ENCODE data around the gene LRRC28. TPM values are rescaled to one million over a fixed set of nuclear protein-coding genes. Genes with fewer than 3 reads are reported as not detected.
"Not testable (repeated sequence)": the region's sequence is repeated elsewhere in the genome, so short reads cannot be mapped to it uniquely, and the experiment has no call there.

The LRRC28 gene
- total RNA-seq, 4 donors from 2014 or later, result 29.3 to 39.7 (median 34.8) TPM

DNA sequence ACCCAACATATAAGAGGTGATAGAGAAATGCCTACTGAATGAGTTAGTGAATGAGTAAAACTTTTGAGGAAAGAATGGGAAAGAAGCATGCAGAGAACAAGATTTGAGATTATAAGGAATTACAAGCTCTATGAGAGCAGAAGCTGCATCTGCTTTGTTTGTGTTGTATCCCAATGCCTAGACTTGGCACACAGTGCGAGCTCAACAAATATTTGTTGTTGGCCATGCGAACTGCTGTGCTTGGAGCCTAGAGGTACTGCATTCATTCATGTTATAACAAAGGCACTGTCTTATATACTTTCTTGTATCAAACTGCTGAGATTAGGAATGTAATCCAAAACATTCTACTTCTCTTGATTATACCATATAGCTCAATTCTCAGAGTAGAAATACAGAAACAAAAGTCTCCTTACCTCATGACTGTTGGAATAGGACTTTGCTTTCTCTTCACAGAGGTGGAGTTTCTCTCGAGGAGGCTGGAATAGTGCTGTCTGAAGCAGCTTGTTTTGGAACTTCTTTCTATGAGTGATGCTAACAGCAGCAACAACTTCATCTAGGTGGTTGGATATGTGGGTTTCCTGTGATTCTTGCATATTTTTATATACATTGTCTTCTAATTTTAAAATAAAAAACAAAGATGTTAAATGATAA, 23.0 kb upstream of the LRRC28 start:
- TF ChIP-seq, protein P1, sequence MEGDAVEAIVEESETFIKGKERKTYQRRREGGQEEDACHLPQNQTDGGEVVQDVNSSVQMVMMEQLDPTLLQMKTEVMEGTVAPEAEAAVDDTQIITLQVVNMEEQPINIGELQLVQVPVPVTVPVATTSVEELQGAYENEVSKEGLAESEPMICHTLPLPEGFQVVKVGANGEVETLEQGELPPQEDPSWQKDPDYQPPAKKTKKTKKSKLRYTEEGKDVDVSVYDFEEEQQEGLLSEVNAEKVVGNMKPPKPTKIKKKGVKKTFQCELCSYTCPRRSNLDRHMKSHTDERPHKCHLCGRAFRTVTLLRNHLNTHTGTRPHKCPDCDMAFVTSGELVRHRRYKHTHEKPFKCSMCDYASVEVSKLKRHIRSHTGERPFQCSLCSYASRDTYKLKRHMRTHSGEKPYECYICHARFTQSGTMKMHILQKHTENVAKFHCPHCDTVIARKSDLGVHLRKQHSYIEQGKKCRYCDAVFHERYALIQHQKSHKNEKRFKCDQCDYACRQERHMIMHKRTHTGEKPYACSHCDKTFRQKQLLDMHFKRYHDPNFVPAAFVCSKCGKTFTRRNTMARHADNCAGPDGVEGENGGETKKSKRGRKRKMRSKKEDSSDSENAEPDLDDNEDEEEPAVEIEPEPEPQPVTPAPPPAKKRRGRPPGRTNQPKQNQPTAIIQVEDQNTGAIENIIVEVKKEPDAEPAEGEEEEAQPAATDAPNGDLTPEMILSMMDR (IDR thresholded peaks at IDR 0.05), result no peak
- TF ChIP-seq POLR2A (IDR thresholded peaks at IDR 0.05), result no peak
- intact Hi-C loops (cut with DNase I; ENCODE audit: low total_unique reads), result no loop called here
- 84 to 91% methylated on average over 3 of the region's 3 CpGs for WGBS, 2 donors
- no peak for DNase-seq (ENCODE audit: low spot score in 2 of 2)
- H3K4me3 ChIP-seq (ENCODE audit: low read depth, poor library complexity, severe bottlenecking), result no peak overlapping the region

GRCh38 chr15:99230867-99231266, 20.4 kb upstream of the LRRC28 start:
- no peak for DNase-seq (ENCODE audit: low spot score in 2 of 2)
- WGBS, 2 donors, result 94 to 97% methylated on average over 4 of the region's 4 CpGs
- intact Hi-C loops (cut with DNase I; ENCODE audit: low total_unique reads), result no loop called here
- no peak overlapping the region for H3K4me3 ChIP-seq (ENCODE audit: low read depth, poor library complexity, severe bottlenecking)
- no peak for TF ChIP-seq POLR2A (IDR thresholded peaks at IDR 0.05)
- TF ChIP-seq, protein P1 (IDR thresholded peaks at IDR 0.05), result no peak

- no peak overlapping the region for H3K4me3 ChIP-seq (ENCODE audit: low read depth, poor library complexity, severe bottlenecking)
- WGBS, 2 donors, result 97 to 98% methylated on average over 2 of the region's 2 CpGs
- intact Hi-C loops (cut with DNase I; ENCODE audit: low total_unique reads), result no loop called here
- no peak for TF ChIP-seq POLR2A (IDR thresholded peaks at IDR 0.05)
- TF ChIP-seq, protein P1 (IDR thresholded peaks at IDR 0.05), result no peak
- DNase-seq (ENCODE audit: low spot score in 2 of 2), result no peak
Observed at GRCh38 chr15:99232740-99233139, 18.5 kb upstream of the LRRC28 start.

- H3K4me3 ChIP-seq (ENCODE audit: low read depth, poor library complexity, severe bottlenecking); intact Hi-C loops (cut with DNase I; ENCODE audit: low total_unique reads); DNase-seq (ENCODE audit: low spot score in 2 of 2): not testable (repeated sequence)
- WGBS, 2 donors, result 88 to 98% methylated on average over 6 of the region's 6 CpGs
Observed at GRCh38 chr15:99234160-99234559, 17.1 kb upstream of the LRRC28 start.

- DNase-seq (ENCODE audit: low spot score in 2 of 2), result no peak
- TF ChIP-seq POLR2A (IDR thresholded peaks at IDR 0.05), result no peak
- TF ChIP-seq, protein P1 (IDR thresholded peaks at IDR 0.05), result no peak
- intact Hi-C loops (cut with DNase I; ENCODE audit: low total_unique reads), result no loop called here
- H3K4me3 ChIP-seq (ENCODE audit: low read depth, poor library complexity, severe bottlenecking), result no peak overlapping the region
- 80 to 95% methylated on average over 3 of the region's 3 CpGs for WGBS, 2 donors
Observed at GRCh38 chr15:99238849-99239248, 12.4 kb upstream of the LRRC28 start.

DNA sequence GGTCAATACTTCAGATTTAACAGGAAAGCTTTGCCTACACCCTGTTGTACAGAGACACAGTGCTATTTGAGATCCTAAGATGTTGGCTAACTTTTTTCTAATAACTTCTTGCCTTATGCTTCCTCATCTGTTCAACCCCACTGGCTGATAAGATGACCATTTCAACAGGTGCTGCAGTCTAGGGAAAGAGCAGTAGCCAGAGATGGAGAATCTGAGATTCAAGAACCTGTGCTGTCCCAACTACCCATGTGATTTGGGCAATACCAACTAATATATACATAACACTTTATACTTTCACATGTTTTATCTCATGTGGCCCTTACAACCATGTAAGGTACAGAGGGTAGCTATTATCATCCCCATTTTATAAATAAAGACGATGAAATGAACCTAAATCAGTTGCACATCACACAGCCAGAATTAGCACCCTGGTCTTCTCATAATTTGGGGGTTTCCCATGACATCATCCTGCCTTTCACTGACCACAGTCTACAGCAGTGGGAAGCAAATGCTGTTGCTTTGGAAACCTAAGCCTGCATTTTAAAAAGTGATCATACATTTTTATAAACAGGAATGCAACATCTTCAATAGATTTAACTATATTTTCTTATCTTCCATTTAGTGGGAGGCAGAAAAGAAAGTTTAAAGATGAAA, 11.6 kb upstream of the LRRC28 start:
- TF ChIP-seq, protein P1 (IDR thresholded peaks at IDR 0.05), result no peak
- TF ChIP-seq POLR2A (IDR thresholded peaks at IDR 0.05), result no peak
- intact Hi-C loops (cut with DNase I; ENCODE audit: low total_unique reads), result no loop called here
- no peak overlapping the region for H3K4me3 ChIP-seq (ENCODE audit: low read depth, poor library complexity, severe bottlenecking)
- no peak for DNase-seq (ENCODE audit: low spot score in 2 of 2)
- 81 to 86% methylated on average over 1 of the region's 1 CpG for WGBS, 2 donors

Data from lower leg skin (tissue), 4 donors.